HEK293 (cell line): Measurements from ENCODE around the gene MED23.

Experiments used
- CTCF ChIA-PET: fragments of 350-600 bp; formaldehyde crosslinking; extraction: SDS; loops from one replicate; lab custom pipeline; 2021; ENCODE audit warnings: antibody characterized with exemption; lab: Yijun Ruan, JAX
- POLR2A ChIA-PET: fragments of 300-600 bp; formaldehyde crosslinking; extraction: SDS; loops from one replicate; lab custom pipeline; 2020; ENCODE audit warnings: antibody characterized with exemption, inconsistent platforms; lab: Yijun Ruan, JAX
- H3K27ac ChIP-seq: fragments of 200-500 bp; sonication (Bioruptor generic); 2 replicates; pipeline ENCODE4 v1.5.1; 2014; ENCODE audit warnings: low read depth, low read length, control low read depth, inconsistent platforms; ENCODE audit errors: extremely low read depth
- H3K36me3 ChIP-seq, 2 experiments: fragments of 200-500 bp in 1 of 2; sonication (Bioruptor generic) in 1 of 2; 1 replicate in 1 of 2; 2 replicates in 1 of 2; pipeline ENCODE4 v1.5.1; 2014 to 2017; ENCODE audit warnings: inconsistent platforms in 2 of 2, low read length in 2 of 2; ENCODE audit not compliant: control insufficient read depth in 2 of 2, insufficient read depth in 1 of 2
- H3K4me1 ChIP-seq: fragments of 200-500 bp; sonication (Bioruptor generic); 2 replicates; pipeline ENCODE4 v1.5.1; 2014; ENCODE audit warnings: mild to moderate bottlenecking, low read length, inconsistent platforms; ENCODE audit not compliant: control insufficient read depth, insufficient read depth
- H3K4me3 ChIP-seq: 2 replicates; pipeline ENCODE4 v1.5.1; 2011; ENCODE audit warnings: low read depth, mild to moderate bottlenecking, control low read depth, low read length, moderate library complexity
- H3K9me3 ChIP-seq: fragments of 200-500 bp; sonication (Bioruptor generic); 2 replicates; pipeline ENCODE4 v1.5.1; 2014; ENCODE audit warnings: low read depth, low read length, inconsistent platforms; ENCODE audit not compliant: control insufficient read depth, insufficient read depth
- SALL2 ChIP-seq: fragments of 450-650 bp; formaldehyde crosslinking; IDR thresholded peaks from 2 replicates; pipeline ENCODE4 v1.5.0; 2017; ENCODE audit warnings: missing biosample characterization, mild to moderate bottlenecking, missing genetic modification characterization, borderline replicate concordance
- ZIC2 ChIP-seq: fragments of 450-650 bp; formaldehyde crosslinking; IDR thresholded peaks from 2 replicates; pipeline ENCODE4 v1.5.1; 2016; ENCODE audit warnings: missing biosample characterization, missing genetic modification characterization
- ZNF266 ChIP-seq: fragments of 450-650 bp; formaldehyde crosslinking; IDR thresholded peaks from 2 replicates; pipeline ENCODE4 v1.5.1; 2016; ENCODE audit warnings: missing biosample characterization, missing genetic modification characterization, low read depth
- TF ChIP-seq, protein P1 (sequence below): fragments of 450-650 bp; formaldehyde crosslinking; IDR thresholded peaks from 2 replicates; pipeline ENCODE4 v1.5.1; 2016; ENCODE audit warnings: missing biosample characterization, missing genetic modification characterization
- TF ChIP-seq, protein P2 (sequence below): fragments of 450-650 bp; formaldehyde crosslinking; IDR thresholded peaks from 2 replicates; pipeline ENCODE4 v1.5.1; 2017; ENCODE audit warnings: missing biosample characterization, missing genetic modification characterization
- TF ChIP-seq, protein P3 (sequence below): fragments of 450-650 bp; formaldehyde crosslinking; IDR thresholded peaks from 2 replicates; pipeline ENCODE4 v1.5.1; 2017; ENCODE audit warnings: missing biosample characterization, missing genetic modification characterization
- TF ChIP-seq, protein P4 (sequence below): fragments of 450-650 bp; formaldehyde crosslinking; conservative IDR thresholded peaks from 2 replicates; pipeline ENCODE4 v1.5.1; 2016; ENCODE audit warnings: low read depth, missing biosample characterization, missing genetic modification characterization

Gene MED23

DNA sequence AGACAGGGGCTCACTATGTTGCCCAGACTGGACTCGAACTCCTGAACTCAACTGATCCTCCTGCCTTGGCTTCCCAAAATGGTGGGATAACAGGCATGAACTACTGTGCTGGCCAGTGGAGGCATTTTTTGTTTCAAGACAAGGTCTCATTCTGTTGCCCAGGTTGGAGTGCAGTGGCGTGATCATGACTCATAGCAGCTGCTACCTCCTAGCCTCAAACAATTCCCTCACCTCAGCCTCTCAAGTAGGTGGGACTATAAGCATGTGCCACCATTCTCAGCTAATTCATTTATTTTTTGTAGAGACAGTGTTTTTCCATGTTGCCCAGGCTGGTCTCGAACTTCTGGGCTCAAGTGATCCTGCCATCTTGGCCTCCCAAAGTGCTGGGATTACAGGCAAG lies 26.3 kb upstream of the MED23 start (continued):
- TF ChIP-seq, protein P1, sequence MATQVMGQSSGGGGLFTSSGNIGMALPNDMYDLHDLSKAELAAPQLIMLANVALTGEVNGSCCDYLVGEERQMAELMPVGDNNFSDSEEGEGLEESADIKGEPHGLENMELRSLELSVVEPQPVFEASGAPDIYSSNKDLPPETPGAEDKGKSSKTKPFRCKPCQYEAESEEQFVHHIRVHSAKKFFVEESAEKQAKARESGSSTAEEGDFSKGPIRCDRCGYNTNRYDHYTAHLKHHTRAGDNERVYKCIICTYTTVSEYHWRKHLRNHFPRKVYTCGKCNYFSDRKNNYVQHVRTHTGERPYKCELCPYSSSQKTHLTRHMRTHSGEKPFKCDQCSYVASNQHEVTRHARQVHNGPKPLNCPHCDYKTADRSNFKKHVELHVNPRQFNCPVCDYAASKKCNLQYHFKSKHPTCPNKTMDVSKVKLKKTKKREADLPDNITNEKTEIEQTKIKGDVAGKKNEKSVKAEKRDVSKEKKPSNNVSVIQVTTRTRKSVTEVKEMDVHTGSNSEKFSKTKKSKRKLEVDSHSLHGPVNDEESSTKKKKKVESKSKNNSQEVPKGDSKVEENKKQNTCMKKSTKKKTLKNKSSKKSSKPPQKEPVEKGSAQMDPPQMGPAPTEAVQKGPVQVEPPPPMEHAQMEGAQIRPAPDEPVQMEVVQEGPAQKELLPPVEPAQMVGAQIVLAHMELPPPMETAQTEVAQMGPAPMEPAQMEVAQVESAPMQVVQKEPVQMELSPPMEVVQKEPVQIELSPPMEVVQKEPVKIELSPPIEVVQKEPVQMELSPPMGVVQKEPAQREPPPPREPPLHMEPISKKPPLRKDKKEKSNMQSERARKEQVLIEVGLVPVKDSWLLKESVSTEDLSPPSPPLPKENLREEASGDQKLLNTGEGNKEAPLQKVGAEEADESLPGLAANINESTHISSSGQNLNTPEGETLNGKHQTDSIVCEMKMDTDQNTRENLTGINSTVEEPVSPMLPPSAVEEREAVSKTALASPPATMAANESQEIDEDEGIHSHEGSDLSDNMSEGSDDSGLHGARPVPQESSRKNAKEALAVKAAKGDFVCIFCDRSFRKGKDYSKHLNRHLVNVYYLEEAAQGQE (tag by site-specific recombination), result no peak

DNA sequence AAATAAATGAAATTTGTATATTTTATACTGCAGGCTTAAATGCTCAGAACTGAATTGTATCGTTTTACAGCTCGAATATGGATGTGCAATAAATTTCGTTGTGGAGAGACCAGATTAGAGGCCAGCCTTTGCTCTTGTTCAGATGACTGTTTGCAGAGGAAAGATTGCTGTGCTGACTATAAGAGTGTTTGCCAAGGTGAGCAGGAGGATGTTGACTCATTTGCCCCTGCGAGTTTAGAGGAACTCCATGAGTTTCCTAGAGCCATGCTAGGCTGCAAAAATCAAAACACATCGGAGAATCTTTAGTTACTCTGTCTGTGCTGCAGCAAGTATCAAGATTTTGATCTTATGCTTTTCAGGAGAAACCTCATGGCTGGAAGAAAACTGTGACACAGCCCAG lies 24.4 kb upstream of the MED23 start:
- ChIA-PET CTCF (interaction anchor here (7.8 kb wide), 1 partner anchor 24 kb away, joined by 55 read pairs; the partner anchor contains the start of gene MED23), POLR2A (no interaction called here)
- no peak overlapping the region for H3K27ac ChIP-seq
- H3K9me3 ChIP-seq, result no peaks in the 10 kb centered on the region
- TF ChIP-seq, protein P2, sequence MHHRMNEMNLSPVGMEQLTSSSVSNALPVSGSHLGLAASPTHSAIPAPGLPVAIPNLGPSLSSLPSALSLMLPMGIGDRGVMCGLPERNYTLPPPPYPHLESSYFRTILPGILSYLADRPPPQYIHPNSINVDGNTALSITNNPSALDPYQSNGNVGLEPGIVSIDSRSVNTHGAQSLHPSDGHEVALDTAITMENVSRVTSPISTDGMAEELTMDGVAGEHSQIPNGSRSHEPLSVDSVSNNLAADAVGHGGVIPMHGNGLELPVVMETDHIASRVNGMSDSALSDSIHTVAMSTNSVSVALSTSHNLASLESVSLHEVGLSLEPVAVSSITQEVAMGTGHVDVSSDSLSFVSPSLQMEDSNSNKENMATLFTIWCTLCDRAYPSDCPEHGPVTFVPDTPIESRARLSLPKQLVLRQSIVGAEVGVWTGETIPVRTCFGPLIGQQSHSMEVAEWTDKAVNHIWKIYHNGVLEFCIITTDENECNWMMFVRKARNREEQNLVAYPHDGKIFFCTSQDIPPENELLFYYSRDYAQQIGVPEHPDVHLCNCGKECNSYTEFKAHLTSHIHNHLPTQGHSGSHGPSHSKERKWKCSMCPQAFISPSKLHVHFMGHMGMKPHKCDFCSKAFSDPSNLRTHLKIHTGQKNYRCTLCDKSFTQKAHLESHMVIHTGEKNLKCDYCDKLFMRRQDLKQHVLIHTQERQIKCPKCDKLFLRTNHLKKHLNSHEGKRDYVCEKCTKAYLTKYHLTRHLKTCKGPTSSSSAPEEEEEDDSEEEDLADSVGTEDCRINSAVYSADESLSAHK (tag by site-specific recombination), result no peak
- TF ChIP-seq SALL2 (tag by site-specific recombination) (no peak), ZNF266 (tag by site-specific recombination) (no peak)
- TF ChIP-seq, all 188 proteins: peak for 0
- Histone ChIP-seq H3K4me3 (no peak overlapping the region), H3K36me3 (no peaks in the 10 kb centered on the region), H3K4me1 (no peaks in the 10 kb centered on the region)

DNA sequence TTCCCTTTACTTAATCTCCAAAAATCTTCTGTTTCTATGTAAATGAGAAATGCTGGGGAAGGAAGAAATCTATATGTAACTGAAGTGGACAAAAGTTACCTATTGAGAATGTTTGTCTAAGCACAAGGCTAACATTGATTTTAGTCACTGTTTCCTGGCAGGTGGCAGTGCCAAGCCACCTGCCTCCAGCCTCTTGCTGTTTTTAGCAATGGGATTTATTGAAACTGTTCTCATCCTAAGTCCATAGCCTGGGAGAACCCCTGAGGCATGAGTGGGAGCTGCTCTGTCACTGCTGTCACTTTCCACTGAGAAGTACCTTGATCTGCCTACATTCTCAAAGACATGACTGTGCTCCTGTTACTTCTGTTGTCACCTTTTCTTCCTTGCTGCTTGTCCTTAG lies 23.7 kb upstream of the MED23 start:
- CTCF ChIA-PET, result interaction anchor here (0.6 to 7.8 kb wide), 2 partner anchors 24 to 118 kb away, joined by 3 to 55 read pairs; partner anchors contain the start of gene MED23
- no peak overlapping the region for H3K4me3 ChIP-seq
- TF ChIP-seq, protein P3, sequence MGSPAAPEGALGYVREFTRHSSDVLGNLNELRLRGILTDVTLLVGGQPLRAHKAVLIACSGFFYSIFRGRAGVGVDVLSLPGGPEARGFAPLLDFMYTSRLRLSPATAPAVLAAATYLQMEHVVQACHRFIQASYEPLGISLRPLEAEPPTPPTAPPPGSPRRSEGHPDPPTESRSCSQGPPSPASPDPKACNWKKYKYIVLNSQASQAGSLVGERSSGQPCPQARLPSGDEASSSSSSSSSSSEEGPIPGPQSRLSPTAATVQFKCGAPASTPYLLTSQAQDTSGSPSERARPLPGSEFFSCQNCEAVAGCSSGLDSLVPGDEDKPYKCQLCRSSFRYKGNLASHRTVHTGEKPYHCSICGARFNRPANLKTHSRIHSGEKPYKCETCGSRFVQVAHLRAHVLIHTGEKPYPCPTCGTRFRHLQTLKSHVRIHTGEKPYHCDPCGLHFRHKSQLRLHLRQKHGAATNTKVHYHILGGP (tag by site-specific recombination), result no peak
- TF ChIP-seq ZIC2 (tag by site-specific recombination), result peak; percentile 47
- TF ChIP-seq, protein P4, sequence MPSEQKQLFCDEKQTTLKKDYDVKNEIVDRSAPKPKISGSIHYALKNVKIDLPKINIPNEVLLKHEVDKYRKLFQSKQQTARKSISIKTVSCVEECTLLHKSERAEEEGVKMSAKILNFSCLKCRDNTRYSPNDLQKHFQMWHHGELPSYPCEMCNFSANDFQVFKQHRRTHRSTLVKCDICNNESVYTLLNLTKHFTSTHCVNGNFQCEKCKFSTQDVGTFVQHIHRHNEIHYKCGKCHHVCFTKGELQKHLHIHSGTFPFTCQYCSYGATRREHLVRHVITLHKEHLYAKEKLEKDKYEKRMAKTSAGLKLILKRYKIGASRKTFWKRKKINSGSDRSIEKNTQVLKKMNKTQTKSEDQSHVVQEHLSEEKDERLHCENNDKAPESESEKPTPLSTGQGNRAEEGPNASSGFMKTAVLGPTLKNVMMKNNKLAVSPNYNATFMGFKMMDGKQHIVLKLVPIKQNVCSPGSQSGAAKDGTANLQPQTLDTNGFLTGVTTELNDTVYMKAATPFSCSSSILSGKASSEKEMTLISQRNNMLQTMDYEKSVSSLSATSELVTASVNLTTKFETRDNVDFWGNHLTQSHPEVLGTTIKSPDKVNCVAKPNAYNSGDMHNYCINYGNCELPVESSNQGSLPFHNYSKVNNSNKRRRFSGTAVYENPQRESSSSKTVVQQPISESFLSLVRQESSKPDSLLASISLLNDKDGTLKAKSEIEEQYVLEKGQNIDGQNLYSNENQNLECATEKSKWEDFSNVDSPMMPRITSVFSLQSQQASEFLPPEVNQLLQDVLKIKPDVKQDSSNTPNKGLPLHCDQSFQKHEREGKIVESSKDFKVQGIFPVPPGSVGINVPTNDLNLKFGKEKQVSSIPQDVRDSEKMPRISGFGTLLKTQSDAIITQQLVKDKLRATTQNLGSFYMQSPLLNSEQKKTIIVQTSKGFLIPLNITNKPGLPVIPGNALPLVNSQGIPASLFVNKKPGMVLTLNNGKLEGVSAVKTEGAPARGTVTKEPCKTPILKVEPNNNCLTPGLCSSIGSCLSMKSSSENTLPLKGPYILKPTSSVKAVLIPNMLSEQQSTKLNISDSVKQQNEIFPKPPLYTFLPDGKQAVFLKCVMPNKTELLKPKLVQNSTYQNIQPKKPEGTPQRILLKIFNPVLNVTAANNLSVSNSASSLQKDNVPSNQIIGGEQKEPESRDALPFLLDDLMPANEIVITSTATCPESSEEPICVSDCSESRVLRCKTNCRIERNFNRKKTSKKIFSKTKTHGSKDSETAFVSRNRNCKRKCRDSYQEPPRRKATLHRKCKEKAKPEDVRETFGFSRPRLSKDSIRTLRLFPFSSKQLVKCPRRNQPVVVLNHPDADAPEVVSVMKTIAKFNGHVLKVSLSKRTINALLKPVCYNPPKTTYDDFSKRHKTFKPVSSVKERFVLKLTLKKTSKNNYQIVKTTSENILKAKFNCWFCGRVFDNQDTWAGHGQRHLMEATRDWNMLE (tag by site-specific recombination), result no peak
- H3K4me1 ChIP-seq, result no peaks in the 10 kb centered on the region
- POLR2A ChIA-PET, result no interaction called here
- H3K27ac ChIP-seq, result no peak overlapping the region
- H3K9me3 ChIP-seq, result no peaks in the 10 kb centered on the region
- no peaks in the 10 kb centered on the region for H3K36me3 ChIP-seq
